WTC11 (cell line): Measurements from ENCODE around the gene USP4. TPM values are rescaled to one million over a fixed set of nuclear protein-coding genes. Genes with fewer than 3 reads are reported as not detected.

Experiments used
- ATAC-seq: fragments of 200-7000 bp; cut with Tn5 transposase; 2 replicates; pipeline ENCODE4 v1.10.0; 2021; ENCODE audit warnings: mild to moderate bottlenecking, moderate library complexity
- Bru-seq: library from RNA; stranded (reverse); fragments of 400-500 nt; gene quantifications from one replicate; lab custom pipeline; 2021; lab: Mats Ljungman, UMichigan
- CTCF ChIA-PET: fragments of 300-600 bp; sonication (Branson Sonifier 250); formaldehyde crosslinking; loops from one replicate; lab custom pipeline; 2021; ENCODE audit warnings: antibody characterized with exemption; lab: Charles Lee
- POLR2A ChIA-PET: fragments of 350-600 bp; sonication (Branson Sonifier 250); formaldehyde crosslinking; loops from one replicate; lab custom pipeline; 2021; ENCODE audit warnings: antibody characterized with exemption; lab: Charles Lee
- DNase-seq: peaks from one replicate; pipeline ENCODE4 v3.0.0; 2021; ENCODE audit warnings: low spot score
- H3K27ac Mint-ChIP-seq: 2 replicates; pipeline ENCODE4 v1.8.0; 2021; ENCODE audit warnings: mixed read lengths
- H3K27me3 Mint-ChIP-seq: 2 replicates; pipeline ENCODE4 v1.8.0; 2021; ENCODE audit warnings: low read depth, mild to moderate bottlenecking, moderate library complexity, mixed read lengths
- H3K36me3 Mint-ChIP-seq: 2 replicates; pipeline ENCODE4 v1.8.0; 2021; ENCODE audit warnings: mixed read lengths
- H3K4me1 Mint-ChIP-seq: 2 replicates; pipeline ENCODE4 v1.8.0; 2022; ENCODE audit warnings: mixed read lengths
- H3K4me3 Mint-ChIP-seq: 2 replicates; pipeline ENCODE4 v1.8.0; 2021; ENCODE audit warnings: mild to moderate bottlenecking, moderate library complexity, mixed read lengths
- H3K9me3 Mint-ChIP-seq: 2 replicates; pipeline ENCODE4 v1.8.0; 2021; ENCODE audit warnings: mixed read lengths
- FOXK1 ChIP-seq: sonication (generic); formaldehyde crosslinking; IDR thresholded peaks from 2 replicates; pipeline ENCODE4 v1.8.0; 2022; ENCODE audit warnings: mild to moderate bottlenecking, moderate library complexity, missing genetic modification reagents
- GTF2I ChIP-seq: fragments of 250-450 bp; sonication (Bioruptor Pico); conservative IDR thresholded peaks from 2 replicates; pipeline ENCODE4 v1.4.0; 2021; ENCODE audit warnings: mild to moderate bottlenecking
- HMGA2 ChIP-seq: fragments of 250-450 bp; sonication (Bioruptor Pico); IDR thresholded peaks from 2 replicates; pipeline ENCODE4 v1.4.0; 2021; ENCODE audit warnings: mild to moderate bottlenecking, moderate library complexity
- NFE2L1 ChIP-seq: sonication (generic); formaldehyde crosslinking; IDR thresholded peaks from 2 replicates; pipeline ENCODE4 v1.8.1; 2023; ENCODE audit warnings: missing genetic modification reagents
- RELA ChIP-seq: sonication (generic); formaldehyde crosslinking; IDR thresholded peaks from 2 replicates; pipeline ENCODE4 v1.8.1; 2022; ENCODE audit warnings: missing genetic modification reagents, mild to moderate bottlenecking, borderline replicate concordance
- SP1 ChIP-seq: sonication (generic); formaldehyde crosslinking; conservative IDR thresholded peaks from 2 replicates; pipeline ENCODE4 v1.8.1; 2022; ENCODE audit warnings: missing genetic modification reagents
- USF2 ChIP-seq: sonication (generic); formaldehyde crosslinking; IDR thresholded peaks from 2 replicates; pipeline ENCODE4 v1.8.1; 2023; ENCODE audit warnings: mild to moderate bottlenecking, missing genetic modification reagents, moderate library complexity
- ZNF138 ChIP-seq: sonication (generic); formaldehyde crosslinking; conservative IDR thresholded peaks from 2 replicates; pipeline ENCODE4 v1.8.1; 2022; ENCODE audit warnings: mild to moderate bottlenecking, moderate library complexity, missing genetic modification reagents
- ZNF425 ChIP-seq: fragments of 250-450 bp; sonication (Bioruptor Pico); conservative IDR thresholded peaks from 2 replicates; pipeline ENCODE4 v1.9.0; 2021; ENCODE audit warnings: mild to moderate bottlenecking
- long read RNA-seq, 3 experiments: library from RNA in 1 of 3; library from capped mRNA in 1 of 3; library from polyadenylated mRNA in 1 of 3; unstranded in 2 of 3; stranded (forward) in 1 of 3; transcript quantifications; one replicate each; pipeline ENCODE4 v2.0.0, GENCODE V29; 2021
- total RNA-seq: library from RNA; stranded (reverse); gene quantifications from 3 replicates; pipeline ENCODE4 v1.2.3, GENCODE V29; 2021
- TF ChIP-seq, protein P1 (sequence below): sonication (generic); formaldehyde crosslinking; IDR thresholded peaks from 2 replicates; pipeline ENCODE4 v1.8.1; 2023; ENCODE audit warnings: mild to moderate bottlenecking, missing genetic modification reagents, borderline replicate concordance
- TF ChIP-seq, protein P2 (sequence below): sonication (generic); formaldehyde crosslinking; IDR thresholded peaks from 2 replicates; pipeline ENCODE4 v1.8.0; 2022; ENCODE audit warnings: mild to moderate bottlenecking, missing genetic modification reagents
- TF ChIP-seq, protein P3 (sequence below): sonication (generic); formaldehyde crosslinking; IDR thresholded peaks from 2 replicates; pipeline ENCODE4 v1.8.1; 2022; ENCODE audit warnings: mild to moderate bottlenecking, missing genetic modification reagents, moderate library complexity, borderline replicate concordance
- TF ChIP-seq, protein P4 (sequence below): fragments of 250-450 bp; sonication (Bioruptor Pico); IDR thresholded peaks from 2 replicates; pipeline ENCODE4 v1.8.0; 2021; ENCODE audit warnings: mild to moderate bottlenecking
- TF ChIP-seq, protein P5 (sequence below): fragments of 200-600 bp; IDR thresholded peaks from 2 replicates; pipeline ENCODE4 v1.8.0; 2022; ENCODE audit warnings: antibody characterized with exemption

The USP4 gene, protein sequence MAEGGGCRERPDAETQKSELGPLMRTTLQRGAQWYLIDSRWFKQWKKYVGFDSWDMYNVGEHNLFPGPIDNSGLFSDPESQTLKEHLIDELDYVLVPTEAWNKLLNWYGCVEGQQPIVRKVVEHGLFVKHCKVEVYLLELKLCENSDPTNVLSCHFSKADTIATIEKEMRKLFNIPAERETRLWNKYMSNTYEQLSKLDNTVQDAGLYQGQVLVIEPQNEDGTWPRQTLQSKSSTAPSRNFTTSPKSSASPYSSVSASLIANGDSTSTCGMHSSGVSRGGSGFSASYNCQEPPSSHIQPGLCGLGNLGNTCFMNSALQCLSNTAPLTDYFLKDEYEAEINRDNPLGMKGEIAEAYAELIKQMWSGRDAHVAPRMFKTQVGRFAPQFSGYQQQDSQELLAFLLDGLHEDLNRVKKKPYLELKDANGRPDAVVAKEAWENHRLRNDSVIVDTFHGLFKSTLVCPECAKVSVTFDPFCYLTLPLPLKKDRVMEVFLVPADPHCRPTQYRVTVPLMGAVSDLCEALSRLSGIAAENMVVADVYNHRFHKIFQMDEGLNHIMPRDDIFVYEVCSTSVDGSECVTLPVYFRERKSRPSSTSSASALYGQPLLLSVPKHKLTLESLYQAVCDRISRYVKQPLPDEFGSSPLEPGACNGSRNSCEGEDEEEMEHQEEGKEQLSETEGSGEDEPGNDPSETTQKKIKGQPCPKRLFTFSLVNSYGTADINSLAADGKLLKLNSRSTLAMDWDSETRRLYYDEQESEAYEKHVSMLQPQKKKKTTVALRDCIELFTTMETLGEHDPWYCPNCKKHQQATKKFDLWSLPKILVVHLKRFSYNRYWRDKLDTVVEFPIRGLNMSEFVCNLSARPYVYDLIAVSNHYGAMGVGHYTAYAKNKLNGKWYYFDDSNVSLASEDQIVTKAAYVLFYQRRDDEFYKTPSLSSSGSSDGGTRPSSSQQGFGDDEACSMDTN
- total RNA-seq = 29.1 to 38.5 TPM (median 36.6 TPM) in 3 replicates
- Bru-seq, nascent RNA = percentile 58 among the genes with signal in this experiment
- long read RNA-seq, experiment 1, transcript USP4-203 (7 exons, 1,454 nt) = minor isoform, 11 of 257 reads
- long read RNA-seq, experiment 1, transcript USP4-202 (21 exons, 3,222 nt) = minor isoform, 80 of 257 reads
- long read RNA-seq, experiment 1, transcript USP4-201 (22 exons, 3,126 nt) = major isoform, 98 of 257 reads
- long read RNA-seq, experiment 1, partial matches to known transcripts = 18 of 257 reads
- long read RNA-seq, experiment 1, other reads (novel, unspliced or antisense) = 49 of 257 reads
- long read RNA-seq, experiment 2, transcript USP4-203 (7 exons, 1,454 nt) = minor isoform, 5 of 39 reads
- long read RNA-seq, experiment 2, transcript USP4-202 (21 exons, 3,222 nt) = minor isoform, 6 of 39 reads
- long read RNA-seq, experiment 2, transcript USP4-201 (22 exons, 3,126 nt) = major isoform, 8 of 39 reads
- long read RNA-seq, experiment 2, partial matches to known transcripts = 8 of 39 reads
- long read RNA-seq, experiment 2, other reads (novel, unspliced or antisense) = 10 of 39 reads
- long read RNA-seq, experiment 3, partial matches to known transcripts = 7 of 18 reads
- long read RNA-seq, experiment 3, other reads (novel, unspliced or antisense) = 2 of 18 reads

DNA sequence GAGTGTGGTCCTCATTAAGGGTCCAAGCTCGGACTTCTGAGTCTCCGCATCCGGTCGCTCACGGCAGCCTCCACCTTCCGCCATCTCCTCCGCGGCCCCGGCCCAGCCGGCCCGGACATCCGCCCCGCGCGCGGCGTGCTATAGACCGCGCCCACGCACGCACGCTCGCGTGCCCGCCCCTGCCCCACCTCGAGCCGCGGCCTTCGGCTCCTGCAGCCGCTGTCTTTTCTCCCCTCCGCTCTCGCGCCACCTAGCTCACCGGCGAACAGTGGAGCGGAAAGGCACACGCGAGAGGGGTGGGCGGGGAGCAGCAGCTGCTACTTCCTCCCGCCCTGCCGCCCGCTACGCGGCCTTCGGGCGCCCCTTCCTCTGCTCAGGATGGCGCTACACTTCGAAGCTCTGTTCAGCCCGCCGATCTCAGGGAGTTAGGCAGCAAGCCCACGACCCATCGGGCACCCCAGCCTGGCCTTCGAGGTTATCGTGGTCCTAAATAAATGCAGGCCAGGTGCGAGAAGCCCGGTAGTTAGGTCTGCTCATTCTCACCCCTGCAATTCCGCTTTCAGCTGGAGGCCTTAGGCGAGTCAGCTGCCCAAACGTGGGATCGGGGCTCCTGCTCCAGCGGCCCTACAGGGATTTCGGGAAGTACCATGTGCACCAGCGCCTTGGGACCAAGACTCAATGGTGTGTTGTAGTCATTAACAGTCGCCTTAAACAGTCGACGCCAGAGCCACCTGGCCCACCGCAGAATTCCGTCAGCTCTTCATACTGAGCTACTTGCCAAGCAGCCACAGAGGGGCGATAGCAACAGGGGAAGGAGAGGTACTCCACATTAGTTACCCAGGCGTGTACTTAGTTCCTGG lies at the start of gene USP4:
USP4 (minus strand) TSS at position 113 of the 860 bp plus-strand sequence; CDS start at position 84, 29 bp downstream.
- Mint-ChIP-seq H3K27me3 (no peaks in the 10 kb centered on the region), H3K4me1 (peaks cover 12% of the 10 kb centered on the region), H3K27ac (peak within 1 kb of the TSS; percentile 90), H3K4me3 (peak within 1 kb of the TSS; percentile 88), H3K9me3 (no peaks in the 10 kb centered on the region), H3K36me3 (peaks cover 4% of the 10 kb centered on the region)
- DNase-seq = peak; percentile 75
- peak; percentile 83 for ATAC-seq
- POLR2A ChIA-PET = interaction anchor here (0.5 to 2.3 kb wide), 16 partner anchors 9 to 683 kb away, joined by 3 to 16 read pairs (median 5); partner anchors contain the start of genes BSN, DAG1, GPX1 and NICN1
- CTCF ChIA-PET = interaction anchor here (0.5 to 2.5 kb wide), 38 partner anchors 10 to 377 kb away, joined by 3 to 51 read pairs (median 4); partner anchors contain the start of genes AMT, C3orf62, DAG1 and GPX1
- TF ChIP-seq SP1 (CRISPR knock-in tag) (peak; percentile 55), NFE2L1 (CRISPR knock-in tag) (peak; percentile 76), RELA (CRISPR knock-in tag) (peak; percentile 87; the same call in 1 of the 2 replicates), ZNF425 (no peak), HMGA2 (CRISPR knock-in tag) (no peak), GTF2I (0 out of 2 replicates have a peak, but pooled peaks have one; percentile 7), FOXK1 (CRISPR knock-in tag) (peak; percentile 64), ZNF138 (CRISPR knock-in tag) (peak; percentile 92), USF2 (CRISPR knock-in tag) (peak; percentile 32; the same call in 1 of the 2 replicates)
- TF ChIP-seq, protein P1, sequence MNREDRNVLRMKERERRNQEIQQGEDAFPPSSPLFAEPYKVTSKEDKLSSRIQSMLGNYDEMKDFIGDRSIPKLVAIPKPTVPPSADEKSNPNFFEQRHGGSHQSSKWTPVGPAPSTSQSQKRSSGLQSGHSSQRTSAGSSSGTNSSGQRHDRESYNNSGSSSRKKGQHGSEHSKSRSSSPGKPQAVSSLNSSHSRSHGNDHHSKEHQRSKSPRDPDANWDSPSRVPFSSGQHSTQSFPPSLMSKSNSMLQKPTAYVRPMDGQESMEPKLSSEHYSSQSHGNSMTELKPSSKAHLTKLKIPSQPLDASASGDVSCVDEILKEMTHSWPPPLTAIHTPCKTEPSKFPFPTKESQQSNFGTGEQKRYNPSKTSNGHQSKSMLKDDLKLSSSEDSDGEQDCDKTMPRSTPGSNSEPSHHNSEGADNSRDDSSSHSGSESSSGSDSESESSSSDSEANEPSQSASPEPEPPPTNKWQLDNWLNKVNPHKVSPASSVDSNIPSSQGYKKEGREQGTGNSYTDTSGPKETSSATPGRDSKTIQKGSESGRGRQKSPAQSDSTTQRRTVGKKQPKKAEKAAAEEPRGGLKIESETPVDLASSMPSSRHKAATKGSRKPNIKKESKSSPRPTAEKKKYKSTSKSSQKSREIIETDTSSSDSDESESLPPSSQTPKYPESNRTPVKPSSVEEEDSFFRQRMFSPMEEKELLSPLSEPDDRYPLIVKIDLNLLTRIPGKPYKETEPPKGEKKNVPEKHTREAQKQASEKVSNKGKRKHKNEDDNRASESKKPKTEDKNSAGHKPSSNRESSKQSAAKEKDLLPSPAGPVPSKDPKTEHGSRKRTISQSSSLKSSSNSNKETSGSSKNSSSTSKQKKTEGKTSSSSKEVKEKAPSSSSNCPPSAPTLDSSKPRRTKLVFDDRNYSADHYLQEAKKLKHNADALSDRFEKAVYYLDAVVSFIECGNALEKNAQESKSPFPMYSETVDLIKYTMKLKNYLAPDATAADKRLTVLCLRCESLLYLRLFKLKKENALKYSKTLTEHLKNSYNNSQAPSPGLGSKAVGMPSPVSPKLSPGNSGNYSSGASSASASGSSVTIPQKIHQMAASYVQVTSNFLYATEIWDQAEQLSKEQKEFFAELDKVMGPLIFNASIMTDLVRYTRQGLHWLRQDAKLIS (CRISPR knock-in tag) = peak; percentile 59; the same call in 1 of the 2 replicates
- TF ChIP-seq, protein P2, sequence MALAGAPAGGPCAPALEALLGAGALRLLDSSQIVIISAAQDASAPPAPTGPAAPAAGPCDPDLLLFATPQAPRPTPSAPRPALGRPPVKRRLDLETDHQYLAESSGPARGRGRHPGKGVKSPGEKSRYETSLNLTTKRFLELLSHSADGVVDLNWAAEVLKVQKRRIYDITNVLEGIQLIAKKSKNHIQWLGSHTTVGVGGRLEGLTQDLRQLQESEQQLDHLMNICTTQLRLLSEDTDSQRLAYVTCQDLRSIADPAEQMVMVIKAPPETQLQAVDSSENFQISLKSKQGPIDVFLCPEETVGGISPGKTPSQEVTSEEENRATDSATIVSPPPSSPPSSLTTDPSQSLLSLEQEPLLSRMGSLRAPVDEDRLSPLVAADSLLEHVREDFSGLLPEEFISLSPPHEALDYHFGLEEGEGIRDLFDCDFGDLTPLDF (CRISPR knock-in tag) = peak; percentile 16; the same call in 1 of the 2 replicates
- TF ChIP-seq, protein P3, sequence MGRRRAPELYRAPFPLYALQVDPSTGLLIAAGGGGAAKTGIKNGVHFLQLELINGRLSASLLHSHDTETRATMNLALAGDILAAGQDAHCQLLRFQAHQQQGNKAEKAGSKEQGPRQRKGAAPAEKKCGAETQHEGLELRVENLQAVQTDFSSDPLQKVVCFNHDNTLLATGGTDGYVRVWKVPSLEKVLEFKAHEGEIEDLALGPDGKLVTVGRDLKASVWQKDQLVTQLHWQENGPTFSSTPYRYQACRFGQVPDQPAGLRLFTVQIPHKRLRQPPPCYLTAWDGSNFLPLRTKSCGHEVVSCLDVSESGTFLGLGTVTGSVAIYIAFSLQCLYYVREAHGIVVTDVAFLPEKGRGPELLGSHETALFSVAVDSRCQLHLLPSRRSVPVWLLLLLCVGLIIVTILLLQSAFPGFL = peak; percentile 90
- TF ChIP-seq, protein P4, sequence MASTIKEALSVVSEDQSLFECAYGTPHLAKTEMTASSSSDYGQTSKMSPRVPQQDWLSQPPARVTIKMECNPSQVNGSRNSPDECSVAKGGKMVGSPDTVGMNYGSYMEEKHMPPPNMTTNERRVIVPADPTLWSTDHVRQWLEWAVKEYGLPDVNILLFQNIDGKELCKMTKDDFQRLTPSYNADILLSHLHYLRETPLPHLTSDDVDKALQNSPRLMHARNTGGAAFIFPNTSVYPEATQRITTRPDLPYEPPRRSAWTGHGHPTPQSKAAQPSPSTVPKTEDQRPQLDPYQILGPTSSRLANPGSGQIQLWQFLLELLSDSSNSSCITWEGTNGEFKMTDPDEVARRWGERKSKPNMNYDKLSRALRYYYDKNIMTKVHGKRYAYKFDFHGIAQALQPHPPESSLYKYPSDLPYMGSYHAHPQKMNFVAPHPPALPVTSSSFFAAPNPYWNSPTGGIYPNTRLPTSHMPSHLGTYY (CRISPR knock-in tag) = no peak; the same call in 1 of the 2 replicates
- TF ChIP-seq, protein P5, sequence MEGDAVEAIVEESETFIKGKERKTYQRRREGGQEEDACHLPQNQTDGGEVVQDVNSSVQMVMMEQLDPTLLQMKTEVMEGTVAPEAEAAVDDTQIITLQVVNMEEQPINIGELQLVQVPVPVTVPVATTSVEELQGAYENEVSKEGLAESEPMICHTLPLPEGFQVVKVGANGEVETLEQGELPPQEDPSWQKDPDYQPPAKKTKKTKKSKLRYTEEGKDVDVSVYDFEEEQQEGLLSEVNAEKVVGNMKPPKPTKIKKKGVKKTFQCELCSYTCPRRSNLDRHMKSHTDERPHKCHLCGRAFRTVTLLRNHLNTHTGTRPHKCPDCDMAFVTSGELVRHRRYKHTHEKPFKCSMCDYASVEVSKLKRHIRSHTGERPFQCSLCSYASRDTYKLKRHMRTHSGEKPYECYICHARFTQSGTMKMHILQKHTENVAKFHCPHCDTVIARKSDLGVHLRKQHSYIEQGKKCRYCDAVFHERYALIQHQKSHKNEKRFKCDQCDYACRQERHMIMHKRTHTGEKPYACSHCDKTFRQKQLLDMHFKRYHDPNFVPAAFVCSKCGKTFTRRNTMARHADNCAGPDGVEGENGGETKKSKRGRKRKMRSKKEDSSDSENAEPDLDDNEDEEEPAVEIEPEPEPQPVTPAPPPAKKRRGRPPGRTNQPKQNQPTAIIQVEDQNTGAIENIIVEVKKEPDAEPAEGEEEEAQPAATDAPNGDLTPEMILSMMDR = no peak
